ENCODE data around the gene TMX3.

- TF ChIP-seq RAD21 (IDR thresholded peaks at IDR 0.05; ENCODE audit: low read depth) (no peak), EP300 (IDR thresholded peaks at IDR 0.05; ENCODE audit: borderline replicate concordance) (no peak), USF1 (IDR thresholded peaks at IDR 0.05) (no peak), TAF1 (IDR thresholded peaks at IDR 0.05; ENCODE audit: low read depth) (no peak), YY1 (IDR thresholded peaks at IDR 0.05; ENCODE audit: low read depth) (no peak), FOXM1 (IDR thresholded peaks at IDR 0.05; ENCODE audit: borderline replicate concordance, low read depth) (no peak), CREB1 (IDR thresholded peaks at IDR 0.05; ENCODE audit: low read depth) (no peak), TCF12 (IDR thresholded peaks at IDR 0.05; ENCODE audit: low read depth) (no peak), ZBTB7A (IDR thresholded peaks at IDR 0.05; ENCODE audit: low read depth) (no peak), CEBPB (IDR thresholded peaks at IDR 0.05) (no peak), TEAD4 (IDR thresholded peaks at IDR 0.05) (no peak)
- TF ChIP-seq, protein P1, sequence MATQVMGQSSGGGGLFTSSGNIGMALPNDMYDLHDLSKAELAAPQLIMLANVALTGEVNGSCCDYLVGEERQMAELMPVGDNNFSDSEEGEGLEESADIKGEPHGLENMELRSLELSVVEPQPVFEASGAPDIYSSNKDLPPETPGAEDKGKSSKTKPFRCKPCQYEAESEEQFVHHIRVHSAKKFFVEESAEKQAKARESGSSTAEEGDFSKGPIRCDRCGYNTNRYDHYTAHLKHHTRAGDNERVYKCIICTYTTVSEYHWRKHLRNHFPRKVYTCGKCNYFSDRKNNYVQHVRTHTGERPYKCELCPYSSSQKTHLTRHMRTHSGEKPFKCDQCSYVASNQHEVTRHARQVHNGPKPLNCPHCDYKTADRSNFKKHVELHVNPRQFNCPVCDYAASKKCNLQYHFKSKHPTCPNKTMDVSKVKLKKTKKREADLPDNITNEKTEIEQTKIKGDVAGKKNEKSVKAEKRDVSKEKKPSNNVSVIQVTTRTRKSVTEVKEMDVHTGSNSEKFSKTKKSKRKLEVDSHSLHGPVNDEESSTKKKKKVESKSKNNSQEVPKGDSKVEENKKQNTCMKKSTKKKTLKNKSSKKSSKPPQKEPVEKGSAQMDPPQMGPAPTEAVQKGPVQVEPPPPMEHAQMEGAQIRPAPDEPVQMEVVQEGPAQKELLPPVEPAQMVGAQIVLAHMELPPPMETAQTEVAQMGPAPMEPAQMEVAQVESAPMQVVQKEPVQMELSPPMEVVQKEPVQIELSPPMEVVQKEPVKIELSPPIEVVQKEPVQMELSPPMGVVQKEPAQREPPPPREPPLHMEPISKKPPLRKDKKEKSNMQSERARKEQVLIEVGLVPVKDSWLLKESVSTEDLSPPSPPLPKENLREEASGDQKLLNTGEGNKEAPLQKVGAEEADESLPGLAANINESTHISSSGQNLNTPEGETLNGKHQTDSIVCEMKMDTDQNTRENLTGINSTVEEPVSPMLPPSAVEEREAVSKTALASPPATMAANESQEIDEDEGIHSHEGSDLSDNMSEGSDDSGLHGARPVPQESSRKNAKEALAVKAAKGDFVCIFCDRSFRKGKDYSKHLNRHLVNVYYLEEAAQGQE (IDR thresholded peaks at IDR 0.05; ENCODE audit: low read depth) = no peak
- TF ChIP-seq, protein P2, sequence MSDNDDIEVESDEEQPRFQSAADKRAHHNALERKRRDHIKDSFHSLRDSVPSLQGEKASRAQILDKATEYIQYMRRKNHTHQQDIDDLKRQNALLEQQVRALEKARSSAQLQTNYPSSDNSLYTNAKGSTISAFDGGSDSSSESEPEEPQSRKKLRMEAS (IDR thresholded peaks at IDR 0.05) = no peak
These were observed 1.8 kb downstream of the TMX3 start for GRCh38 chr18:68713131-68713530.

All from Ishikawa (cell line).